K562 (cell line): ENCODE results near the gene ADPGK. TPM values are rescaled to one million over a fixed set of nuclear protein-coding genes. Genes with fewer than 3 reads are reported as not detected.

ENCODE experiments used
- ATAC-seq: fragments of 200-7000 bp; cut with Tn5 transposase; 3 replicates; pipeline ENCODE4 v1.9.1; 2020; ENCODE audit warnings: moderate library complexity
- BruUV-seq: library from RNA; stranded (reverse); fragments of 400-500 nt; replicated peaks from 2 replicates; lab custom pipeline; 2021; lab: Mats Ljungman, UMichigan
- CTCF ChIA-PET: fragments of 300-600 bp; formaldehyde crosslinking; extraction: SDS; loops from one replicate; lab custom pipeline; 2021; ENCODE audit warnings: low intra/inter-chr PET ratio; lab: Yijun Ruan, JAX
- POLR2A ChIA-PET: fragments of 300-600, 350-650 bp; sonication (Branson Sonifier 250); formaldehyde crosslinking; extraction: SDS; loops from one replicate; lab custom pipeline; 2021; ENCODE audit warnings: antibody characterized with exemption, inconsistent platforms; lab: Yijun Ruan, JAX
- DNase-seq, 4 experiments: peaks; one replicate each; pipeline versions ENCODE4 v3.0.0 to v3.0.0-alpha.2; 2011 to 2018; ENCODE audit warnings: low spot score in 3 of 4, mixed read lengths in 3 of 4; ENCODE audit errors: extremely low read depth in 1 of 4
- FAIRE-seq: peaks from 2 replicates; lab custom pipeline; 2011; peaks lifted over from hg19 to GRCh38; lab: Jason Lieb, UNC
- H2AFZ ChIP-seq: 2 replicates; pipeline ENCODE4 v1.6.0; 2011; ENCODE audit warnings: low read depth, low read length, control low read depth, inconsistent platforms
- H3K27ac ChIP-seq: fragments of 200-600 bp; 3 replicates; pipeline ENCODE4 v1.8.0; 2011; ENCODE audit warnings: low read depth, mild to moderate bottlenecking, control low read depth, inconsistent platforms, low read length, moderate library complexity, mixed read lengths; ENCODE audit errors: extremely low read depth
- H3K27me3 ChIP-seq, 2 experiments: fragments of 300-600 bp in 1 of 2; 2 replicates in 1 of 2; 3 replicates in 1 of 2; pipeline versions ENCODE4 v1.6.0 to v1.8.0; 2011; ENCODE audit warnings: inconsistent platforms in 2 of 2, low read length in 2 of 2, mild to moderate bottlenecking in 1 of 2, mixed read lengths in 1 of 2, moderate library complexity in 1 of 2; ENCODE audit not compliant: control insufficient read depth in 2 of 2, insufficient read depth in 2 of 2
- H3K36me3 ChIP-seq: fragments of 300-600 bp; 3 replicates; pipeline ENCODE4 v1.8.0; 2011; ENCODE audit warnings: mild to moderate bottlenecking, low read length, inconsistent platforms; ENCODE audit not compliant: control insufficient read depth, insufficient read depth
- H3K4me1 ChIP-seq, 2 experiments: fragments of 200-600 bp in 1 of 2; replicated peaks in 1 of 2; 2 replicates in 1 of 2; 3 replicates in 1 of 2; pipeline versions ENCODE4 v1.5.1 to v1.8.0; 2011; ENCODE audit warnings: inconsistent platforms in 2 of 2, low read length in 2 of 2, mild to moderate bottlenecking in 1 of 2, mixed read lengths in 1 of 2, moderate library complexity in 1 of 2; ENCODE audit not compliant: control insufficient read depth in 2 of 2, insufficient read depth in 2 of 2
- H3K4me2 ChIP-seq: 2 replicates; pipeline ENCODE4 v1.6.1; 2011; ENCODE audit warnings: low read length, control low read depth, inconsistent platforms, mixed read lengths; ENCODE audit not compliant: insufficient read depth
- H3K4me3 ChIP-seq: fragments of 200-600 bp; sonication (generic), shearing (Covaris generic); 2 replicates; pipeline ENCODE4 v1.5.1; 2016; ENCODE audit warnings: control low read depth, inconsistent platforms
- H3K79me2 ChIP-seq: fragments of 200-600 bp; 3 replicates; pipeline ENCODE4 v1.8.0; 2011; ENCODE audit warnings: low read length, inconsistent platforms; ENCODE audit not compliant: control insufficient read depth, insufficient read depth
- H3K9ac ChIP-seq, 2 experiments: 2 replicates each; pipeline versions ENCODE4 v1.6.0 to v1.6.1; 2011; ENCODE audit warnings: low read depth in 2 of 2, low read length in 2 of 2, control low read depth in 1 of 2, inconsistent platforms in 1 of 2, mild to moderate bottlenecking in 1 of 2, mixed read lengths in 1 of 2; ENCODE audit not compliant: insufficient read depth in 1 of 2
- H3K9me1 ChIP-seq: one replicate; pipeline ENCODE4 v1.6.0; 2011; ENCODE audit warnings: inconsistent platforms, mild to moderate bottlenecking, low read length, moderate library complexity; ENCODE audit not compliant: control insufficient read depth, insufficient read depth
- H3K9me3 ChIP-seq: replicated peaks from 2 replicates; pipeline ENCODE4 v1.5.1; 2011; ENCODE audit warnings: low read depth, low read length, inconsistent platforms; ENCODE audit not compliant: control insufficient read depth, insufficient read depth
- H4K20me1 ChIP-seq: replicated peaks from 2 replicates; pipeline ENCODE4 v1.6.1; 2011; ENCODE audit warnings: low read length, inconsistent platforms, mixed read lengths; ENCODE audit not compliant: control insufficient read depth, insufficient read depth
- CBFB ChIP-seq: sonication (generic); formaldehyde crosslinking; IDR thresholded peaks from 2 replicates; pipeline ENCODE4 v1.4.0; 2020; ENCODE audit warnings: mild to moderate bottlenecking, missing genetic modification reagents
- ELF4 ChIP-seq: fragments of 450-650 bp; formaldehyde crosslinking; IDR thresholded peaks from 2 replicates; pipeline ENCODE4 v1.4.0; 2022; ENCODE audit warnings: missing genetic modification characterization
- NFE2 ChIP-seq: IDR thresholded peaks from 2 replicates; pipeline ENCODE4 v1.6.1; 2014; ENCODE audit warnings: antibody characterized with exemption, low read depth
- NR2F6 ChIP-seq: fragments of 450-650 bp; formaldehyde crosslinking; IDR thresholded peaks from 2 replicates; pipeline ENCODE4 v1.4.0; 2020; ENCODE audit warnings: mild to moderate bottlenecking
- RAD51 ChIP-seq: fragments of 450-650 bp; IDR thresholded peaks from 2 replicates; pipeline ENCODE4 v1.7.1; 2016; ENCODE audit warnings: low read depth, mild to moderate bottlenecking, borderline replicate concordance
- RBM34 ChIP-seq: fragments of 200-400 bp; formaldehyde crosslinking; IDR thresholded peaks from 2 replicates; pipeline ENCODE4 v1.6.1; 2018; ENCODE audit warnings: low read length, borderline replicate concordance; ENCODE audit not compliant: insufficient read depth
- RFX1 ChIP-seq: fragments of 450-650 bp; IDR thresholded peaks from 2 replicates; pipeline ENCODE4 v1.6.1; 2016; ENCODE audit warnings: mild to moderate bottlenecking, moderate library complexity
- ZNF184 ChIP-seq: sonication (generic); formaldehyde crosslinking; IDR thresholded peaks from 2 replicates; pipeline ENCODE4 v1.5.0; 2020; ENCODE audit warnings: missing genetic modification reagents
- ZNF316 ChIP-seq: fragments of 450-650 bp; IDR thresholded peaks from 2 replicates; pipeline ENCODE4 v1.6.1; 2016
- ZNF507 ChIP-seq: conservative IDR thresholded peaks from 2 replicates; pipeline ENCODE4 v1.6.1; 2017; ENCODE audit warnings: missing genetic modification characterization, missing compliant biosample characterization
- ZNF785 ChIP-seq: fragments of 250-450 bp; sonication (Bioruptor Pico); IDR thresholded peaks from 2 replicates; pipeline ENCODE4 v1.4.0; 2020; ENCODE audit warnings: mild to moderate bottlenecking
- WGBS: fragments of 100-300 bp; shearing (Covaris generic); methylation state at CpG from one replicate; pipeline ENCODE4 v1.1.6; 2016; ENCODE audit warnings: low coverage, mixed read lengths; ENCODE audit not compliant: insufficient coverage; ENCODE audit errors: missing lambda C conversion rate; 5-methylcytosine and 5-hydroxymethylcytosine counted together
- in situ Hi-C: fragments of 300-500 bp; cut with MboI; formaldehyde crosslinking; loops from 4 replicates; pipeline ENCODE4 v1.15.0; 2018; ENCODE audit warnings: inconsistent platforms, mixed read lengths
- intact Hi-C: fragments of 100-400 bp; cut with micrococcal nuclease; formaldehyde crosslinking; loops from 2 replicates; pipeline ENCODE4 v1.14.2; 2022
- polyA plus RNA-seq, 8 experiments: library from polyadenylated mRNA; depleted of rRNA in 4 of 8; stranded (reverse) in 5 of 8; unstranded in 3 of 8; fragments of >200 nt; fragmentation: Nextera tagmentation in 2 of 8; fragmentation: Illumina TruSeq in 1 of 8; extraction: Ambion mirVana in 2 of 8; extraction: Trizol in 1 of 8; gene quantifications; 2 replicates each; pipeline versions ENCODE4 v1.2.1 to v1.2.3, GENCODE V29; 2011 to 2014; ENCODE audit warnings: inconsistent platforms in 1 of 8, missing spikeins in 1 of 8
- total RNA-seq, 7 experiments: library from RNA; depleted of rRNA in 6 of 7; stranded (reverse); fragments of >200 nt in 6 of 7; fragmentation: Illumina TruSeq in 2 of 7; extraction: Trizol in 2 of 7; gene quantifications; 2 replicates each; pipeline versions ENCODE4 v1.2.1 to v1.2.3, GENCODE V29; 2011 to 2021; ENCODE audit warnings: low replicate concordance in 1 of 7
- TF ChIP-seq, protein P1 (sequence below): fragments of 200-400 bp; formaldehyde crosslinking; IDR thresholded peaks from 2 replicates; pipeline ENCODE4 v1.6.1; 2017; ENCODE audit warnings: mild to moderate bottlenecking, low read depth, low read length, moderate library complexity

ADPGK gene
- total and polyA plus RNA-seq, 9 of the 15 experiments (the other 6 are each of a cell fraction or from before 2014, with no cell fraction given) = 13.4 to 97.4 (median 48.5) TPM

DNA sequence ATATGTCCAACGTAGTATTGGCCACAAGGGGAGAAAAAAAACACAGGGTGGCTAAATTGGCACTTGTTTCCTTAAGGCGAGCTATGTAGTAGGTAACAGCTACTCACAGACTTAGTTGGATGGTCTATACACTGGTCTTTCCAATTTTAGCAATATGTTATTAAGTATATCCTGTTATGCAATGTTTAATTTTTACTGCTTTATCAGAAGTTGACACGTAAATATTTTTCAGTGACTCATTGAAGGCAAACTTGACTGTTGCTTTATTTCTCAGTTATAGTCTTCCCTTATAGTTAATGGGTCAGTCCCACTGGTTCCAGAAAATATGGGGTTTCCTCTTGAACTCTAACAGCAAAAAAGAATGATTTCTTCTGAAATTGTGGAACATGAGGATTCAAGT lies 46.5 kb downstream of the ADPGK start:
- Histone ChIP-seq H3K9ac (no peak overlapping the region), H3K27me3 (no peaks in the 10 kb centered on the region), H3K27ac (no peak overlapping the region), H3K4me2 (no peak overlapping the region), H3K36me3 (peaks cover 62% of the 10 kb centered on the region), H3K9me3 (no peaks in the 10 kb centered on the region), H3K9me1 (no peaks in the 10 kb centered on the region), H3K4me1 (peaks cover 0 to 3% of the 10 kb centered on the region in 2 experiments; a peak in 3 of 5 replicates), H3K79me2 (no peaks in the 10 kb centered on the region), H3K4me3 (no peak overlapping the region), H4K20me1 (no peaks in the 10 kb centered on the region), H2AFZ (no peak overlapping the region)
- ChIA-PET POLR2A (interaction anchor here (0.6 to 1.7 kb wide), 4 partner anchors 14 to 1941 kb away, joined by 3 to 7 read pairs (median 4); no protein-coding TSS in a partner anchor), CTCF (no interaction called here)
- in situ Hi-C loops = no loop called here
- FAIRE-seq (no peak), DNase-seq (no peak), ATAC-seq (no peak)
- 88% methylated on average over 3 of the region's 3 CpGs for WGBS
- no peak for TF ChIP-seq RAD51
- no peak for TF ChIP-seq ZNF184 (CRISPR knock-in tag)
- no peak for TF ChIP-seq RBM34
- no peak for TF ChIP-seq ZNF507 (tag)
- intact Hi-C loops = no loop called here
- BruUV-seq = no TSS peak

DNA sequence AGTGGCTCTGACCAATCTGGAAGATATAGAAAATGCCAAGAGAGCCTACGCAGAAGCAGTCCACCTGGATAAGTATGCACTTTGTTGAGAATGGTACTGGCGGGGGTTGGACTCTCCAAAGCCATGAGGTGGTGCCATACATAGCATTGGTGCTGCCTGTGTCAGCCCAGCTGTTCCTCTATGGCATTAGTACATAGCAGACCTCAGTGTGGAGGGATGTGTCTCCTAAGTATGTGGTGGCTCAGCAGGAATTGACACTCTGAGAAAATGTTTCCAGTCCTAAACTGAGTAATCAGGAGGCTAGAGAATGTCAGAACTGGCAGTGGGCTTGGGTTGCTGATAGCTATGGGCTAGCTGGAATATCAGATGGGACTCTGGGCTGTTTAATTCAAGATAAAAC lies 48.4 kb downstream of the ADPGK start:
- H3K4me1 ChIP-seq = peaks cover 0 to 3% of the 10 kb centered on the region in 2 experiments; a peak in 3 of 5 replicates
- H3K27me3 ChIP-seq = no peaks in the 10 kb centered on the region
- in situ Hi-C loops (no loop called here), intact Hi-C loops (no loop called here)
- H4K20me1 ChIP-seq = no peaks in the 10 kb centered on the region
- no peak overlapping the region for H2AFZ ChIP-seq
- H3K36me3 ChIP-seq = peaks cover 72% of the 10 kb centered on the region
- no peaks in the 10 kb centered on the region for H3K9me3 ChIP-seq
- ChIA-PET POLR2A (interaction anchor here (0.9 to 1.1 kb wide), 2 partner anchors 8 to 33 kb away, joined by 3 to 4 read pairs; no protein-coding TSS in a partner anchor), CTCF (no interaction called here)
- no peak overlapping the region for H3K4me2 ChIP-seq
- H3K4me3 ChIP-seq = no peak overlapping the region
- FAIRE-seq (no peak), ATAC-seq (no peak), DNase-seq (no peak)
- H3K9me1 ChIP-seq = no peaks in the 10 kb centered on the region
- H3K9ac ChIP-seq = no peak overlapping the region
- no peak overlapping the region for H3K27ac ChIP-seq
- 88% methylated on average over 2 of the region's 2 CpGs for WGBS
- no TSS peak for BruUV-seq
- no peaks in the 10 kb centered on the region for H3K79me2 ChIP-seq
- no peak for TF ChIP-seq NR2F6 (CRISPR knock-in tag)
- TF ChIP-seq RFX1 = no peak
- no peak for TF ChIP-seq ZNF785 (CRISPR knock-in tag)
- TF ChIP-seq ZNF316 = no peak
- TF ChIP-seq CBFB (CRISPR knock-in tag) = no peak
- no peak for TF ChIP-seq ELF4 (CRISPR knock-in tag)
- no peak for TF ChIP-seq NFE2
- TF ChIP-seq, protein P1, sequence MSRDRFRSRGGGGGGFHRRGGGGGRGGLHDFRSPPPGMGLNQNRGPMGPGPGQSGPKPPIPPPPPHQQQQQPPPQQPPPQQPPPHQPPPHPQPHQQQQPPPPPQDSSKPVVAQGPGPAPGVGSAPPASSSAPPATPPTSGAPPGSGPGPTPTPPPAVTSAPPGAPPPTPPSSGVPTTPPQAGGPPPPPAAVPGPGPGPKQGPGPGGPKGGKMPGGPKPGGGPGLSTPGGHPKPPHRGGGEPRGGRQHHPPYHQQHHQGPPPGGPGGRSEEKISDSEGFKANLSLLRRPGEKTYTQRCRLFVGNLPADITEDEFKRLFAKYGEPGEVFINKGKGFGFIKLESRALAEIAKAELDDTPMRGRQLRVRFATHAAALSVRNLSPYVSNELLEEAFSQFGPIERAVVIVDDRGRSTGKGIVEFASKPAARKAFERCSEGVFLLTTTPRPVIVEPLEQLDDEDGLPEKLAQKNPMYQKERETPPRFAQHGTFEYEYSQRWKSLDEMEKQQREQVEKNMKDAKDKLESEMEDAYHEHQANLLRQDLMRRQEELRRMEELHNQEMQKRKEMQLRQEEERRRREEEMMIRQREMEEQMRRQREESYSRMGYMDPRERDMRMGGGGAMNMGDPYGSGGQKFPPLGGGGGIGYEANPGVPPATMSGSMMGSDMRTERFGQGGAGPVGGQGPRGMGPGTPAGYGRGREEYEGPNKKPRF = no peak
